Middle frontal gyrus (tissue), 1 donor: ENCODE measurements around the gene RELL1.

Source experiments
- DNase-seq: peaks from one replicate; pipeline ENCODE4 v3.0.0-alpha.2; 2015; ENCODE audit warnings: low spot score; ENCODE audit errors: extremely low spot score

RELL1 gene

DNA sequence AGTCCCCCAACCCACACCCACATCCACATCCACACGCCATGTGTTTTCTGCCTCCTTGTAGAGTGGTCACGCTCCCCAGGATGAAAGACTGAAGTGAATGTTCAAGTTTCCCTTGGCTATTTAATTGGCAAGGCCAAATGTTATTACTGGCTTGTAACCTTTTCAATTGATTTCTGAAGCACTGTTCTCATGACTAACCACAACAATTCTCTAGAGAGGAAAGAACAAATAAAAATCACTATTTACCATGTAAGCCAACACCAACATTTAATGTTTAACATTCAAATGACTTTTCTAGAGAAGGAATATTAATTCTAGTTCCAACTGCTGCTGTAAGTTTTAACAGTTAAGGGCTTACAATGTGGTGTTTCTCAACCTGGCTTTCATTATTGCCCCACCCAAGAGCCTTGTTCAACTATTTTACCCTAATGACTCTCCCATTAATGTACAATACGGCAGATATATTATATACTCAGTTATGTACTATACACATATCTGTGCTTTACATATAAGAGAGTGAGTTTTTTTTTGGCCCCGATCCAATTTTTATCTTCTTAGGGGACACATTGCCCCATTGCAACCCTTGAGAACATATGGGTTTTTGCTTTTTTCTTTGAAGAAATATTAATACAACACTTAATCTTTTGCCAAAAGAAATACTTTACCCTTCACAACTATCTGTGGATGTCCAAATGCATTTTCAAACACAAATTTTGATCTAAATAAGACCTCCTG lies 46.5 kb downstream of the RELL1 start:
- no peak for DNase-seq

DNA sequence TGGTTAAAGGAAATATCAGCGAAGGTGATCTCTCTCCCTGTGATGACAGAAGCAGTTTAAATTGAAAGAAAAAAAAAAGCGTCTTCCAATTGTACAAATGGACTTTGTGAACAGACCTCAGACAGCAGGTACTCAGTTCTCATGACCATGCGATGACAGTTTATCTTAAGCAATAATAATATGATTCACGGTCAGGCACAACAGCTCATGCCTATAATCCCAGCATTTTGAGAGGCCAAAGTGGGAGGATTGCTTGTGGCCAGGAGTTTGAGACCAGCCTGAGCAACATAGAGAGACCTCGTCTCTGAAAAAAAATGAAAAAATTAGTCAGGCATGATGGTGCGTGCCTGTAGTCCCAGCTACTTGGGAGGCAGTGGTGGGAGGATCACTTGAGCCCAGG lies 51.0 kb downstream of the RELL1 start:
- no peak for DNase-seq

DNA sequence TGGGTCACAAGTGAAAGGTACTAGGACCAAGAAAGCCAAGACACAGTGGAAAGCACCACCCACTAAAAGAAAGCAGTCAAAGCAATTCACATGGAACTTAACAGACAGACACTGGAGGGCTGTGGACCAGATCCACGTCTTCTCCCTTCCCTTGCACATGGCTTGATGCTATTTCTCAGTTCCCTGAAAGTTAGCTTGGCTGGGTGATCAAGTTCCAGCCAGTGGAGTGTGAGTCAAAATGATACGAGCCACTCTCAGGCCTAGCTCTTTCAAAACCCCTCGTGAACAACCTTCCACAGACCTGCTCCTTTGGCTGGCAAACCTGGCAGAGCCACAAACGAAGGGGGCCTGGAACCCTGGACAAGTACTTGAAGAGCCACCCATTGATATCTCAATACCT lies 52.0 kb downstream of the RELL1 start:
- no peak for DNase-seq

DNA sequence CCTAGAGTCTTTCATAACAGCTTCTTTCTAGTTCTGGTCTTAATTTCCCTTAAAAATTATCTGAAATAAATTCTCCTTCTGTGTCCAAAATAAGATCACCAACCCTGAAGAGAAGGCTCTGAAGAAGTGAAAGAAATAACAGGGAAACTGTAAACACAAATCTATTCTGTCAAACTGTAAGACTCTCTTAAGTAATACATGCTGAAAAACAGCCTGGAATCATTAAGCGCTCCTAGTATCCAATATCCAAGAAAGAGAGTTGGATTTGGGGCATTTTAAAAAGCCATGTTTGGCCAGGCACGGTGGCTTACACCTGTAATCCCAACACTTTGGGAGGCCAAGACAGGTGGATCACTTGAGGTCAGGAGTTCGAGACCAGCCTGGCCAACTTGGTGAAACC lies 53.3 kb downstream of the RELL1 start:
- no peak for DNase-seq

DNA sequence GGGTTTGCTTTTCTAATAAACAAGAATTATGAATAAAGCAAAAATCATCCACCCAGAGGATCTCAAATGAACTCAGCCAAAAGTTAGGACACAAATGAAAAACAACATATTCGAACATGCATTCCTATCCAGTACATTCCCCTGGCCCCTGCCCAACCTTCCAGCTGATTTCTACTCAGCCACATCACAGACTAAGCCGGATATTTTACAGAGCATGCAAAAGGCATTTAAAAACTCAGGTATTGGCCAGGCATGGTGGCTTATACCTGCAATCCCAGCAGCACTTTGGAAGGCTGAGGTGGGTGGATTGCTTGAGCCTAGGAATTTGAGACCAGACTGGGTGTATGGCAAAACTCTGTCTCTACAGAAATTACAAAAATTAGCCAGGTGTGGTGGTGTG lies 54.6 kb downstream of the RELL1 start:
- DNase-seq, result no peak

DNA sequence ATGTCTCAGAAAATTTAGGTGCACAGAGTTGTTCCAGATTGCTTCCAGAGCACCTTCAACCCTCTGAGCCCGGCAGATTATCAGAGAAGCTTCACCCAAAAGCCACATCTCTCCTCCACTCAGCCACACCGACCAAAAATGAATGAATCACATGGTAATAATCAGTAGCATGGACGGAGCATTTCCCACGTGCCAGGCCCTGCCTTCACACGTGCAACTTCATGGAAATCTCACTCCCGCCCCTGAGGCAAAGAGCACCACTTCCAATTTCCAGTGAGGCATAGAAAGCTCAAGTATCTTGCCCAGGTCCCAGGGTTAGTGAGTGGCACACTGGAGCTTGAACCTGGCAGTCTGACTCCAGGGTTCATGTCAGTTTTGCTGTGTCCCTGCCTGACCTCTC lies 56.5 kb downstream of the RELL1 start:
- no peak for DNase-seq

DNA sequence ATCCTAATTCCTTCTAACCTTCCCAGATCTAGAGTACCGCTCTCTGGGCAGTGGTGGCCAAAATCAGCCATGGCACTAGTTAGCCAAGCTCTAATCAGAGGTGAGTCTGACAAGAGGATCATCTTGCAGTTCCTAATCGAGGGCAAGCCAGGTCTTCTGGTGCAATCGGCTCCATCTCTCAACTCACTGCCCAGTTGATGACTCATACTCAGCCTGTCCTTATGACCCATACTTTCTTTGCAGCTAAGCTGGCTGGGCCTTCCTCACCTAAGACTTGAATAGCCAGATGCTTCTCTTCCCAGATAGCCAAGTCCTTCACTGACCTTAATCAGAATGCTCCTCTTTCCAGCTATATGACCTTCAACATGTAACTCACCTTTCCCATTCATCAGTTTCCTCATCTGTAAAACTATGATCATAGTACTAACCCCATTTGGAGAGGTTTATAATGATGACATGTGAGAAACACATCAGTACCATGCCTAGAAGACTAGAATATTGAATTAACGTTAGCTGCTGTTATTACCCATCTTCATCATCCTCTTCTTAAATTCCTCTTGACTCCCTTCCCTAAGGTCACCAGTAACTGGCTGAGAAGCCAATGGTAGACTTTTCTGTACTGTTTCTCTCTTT lies 57.1 kb downstream of the RELL1 start:
- no peak for DNase-seq

DNA sequence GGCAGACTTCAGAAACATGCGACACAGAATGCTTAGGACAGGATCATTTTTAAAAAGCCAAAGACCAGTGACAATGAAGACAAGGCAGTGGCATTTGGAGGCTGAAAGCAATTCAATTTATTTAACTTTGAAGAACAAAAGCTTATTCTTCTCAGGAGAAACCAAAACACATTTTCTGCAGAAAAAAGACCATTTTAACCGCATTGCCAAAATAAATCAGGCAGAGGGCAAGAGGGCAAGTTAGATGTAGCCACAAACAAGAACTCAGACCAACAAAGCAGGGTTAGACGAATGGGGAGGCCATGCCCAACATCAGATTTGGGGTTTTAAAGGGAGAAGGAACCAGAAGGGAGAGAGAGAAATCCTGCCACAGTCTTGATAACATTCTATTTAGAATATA lies 58.9 kb downstream of the RELL1 start:
- no peak for DNase-seq

DNA sequence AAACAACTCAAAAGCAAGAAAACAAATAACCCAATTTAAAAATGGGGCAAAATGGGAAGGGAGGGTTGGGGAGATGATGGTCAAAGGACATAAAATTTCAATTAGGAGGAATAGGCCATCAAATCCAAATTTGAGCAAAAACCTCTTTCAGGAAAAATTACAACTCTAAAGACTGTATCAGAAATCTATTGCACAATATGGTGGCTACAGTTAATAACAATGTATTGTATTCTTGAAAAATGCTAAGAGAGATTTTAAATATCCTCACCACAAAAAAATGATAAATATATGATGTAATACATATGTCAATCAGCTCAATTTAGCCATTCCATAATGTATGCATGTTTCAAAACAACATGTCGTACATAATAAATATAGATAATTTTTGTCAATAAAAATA lies 60.7 kb downstream of the RELL1 start:
- no peak for DNase-seq

DNA sequence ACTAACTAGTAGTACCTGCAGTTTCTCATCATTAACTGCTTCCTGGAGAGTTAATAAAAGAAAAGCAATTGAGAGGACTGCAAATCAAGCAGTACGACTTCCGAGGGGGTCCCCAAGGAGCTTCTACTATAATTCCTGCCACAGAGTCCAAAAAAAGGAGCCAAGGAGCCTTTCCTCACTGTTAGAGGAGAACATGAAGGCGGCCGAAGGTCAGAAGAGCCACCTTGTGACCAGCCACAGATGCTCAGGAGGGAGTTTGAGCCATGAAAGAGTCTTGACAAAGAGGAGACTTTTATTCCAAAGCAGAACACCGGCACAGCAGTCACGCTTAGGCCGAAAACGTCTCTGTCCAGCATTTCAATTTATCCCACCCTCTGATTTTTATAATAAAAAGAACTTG lies 62.2 kb downstream of the RELL1 start:
- DNase-seq, result no peak

DNA sequence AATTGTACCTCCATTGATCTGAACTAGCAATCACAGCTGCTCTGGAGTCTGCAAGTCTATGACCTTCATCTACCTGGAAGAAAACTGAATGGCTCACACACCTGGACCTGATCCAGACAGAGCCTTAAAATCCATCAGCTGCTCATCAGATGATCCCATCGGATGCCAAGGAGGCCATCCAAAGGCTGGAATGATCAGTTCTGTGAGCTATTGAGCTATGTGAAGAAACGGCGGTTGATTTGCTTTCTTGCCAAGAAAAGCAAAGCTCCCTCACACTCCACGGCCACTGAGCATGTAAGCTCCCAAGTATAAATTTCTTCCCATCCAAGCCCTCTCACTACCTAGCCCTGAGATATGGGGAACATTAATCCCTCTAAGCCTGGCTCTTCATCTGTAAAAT lies 63.1 kb downstream of the RELL1 start:
- DNase-seq, result no peak

DNA sequence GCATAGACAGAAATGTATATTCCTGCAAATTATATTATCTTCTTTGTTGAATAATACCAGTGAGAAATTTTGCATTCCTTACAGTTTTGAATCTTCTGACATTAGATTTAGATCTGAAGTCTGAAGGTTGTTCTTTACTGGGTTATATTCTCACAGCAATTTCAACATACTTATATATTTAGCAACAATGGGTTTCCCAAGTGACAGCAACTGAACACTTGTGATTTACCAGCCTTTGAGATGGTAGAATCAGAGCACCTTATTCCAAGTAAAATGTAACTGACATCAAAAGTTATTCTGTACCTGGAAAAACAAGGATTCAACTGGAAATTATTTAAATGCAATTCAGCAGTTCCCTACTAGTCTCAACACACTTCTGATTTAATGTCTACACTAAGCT lies 66.0 kb downstream of the RELL1 start:
- no peak for DNase-seq

DNA sequence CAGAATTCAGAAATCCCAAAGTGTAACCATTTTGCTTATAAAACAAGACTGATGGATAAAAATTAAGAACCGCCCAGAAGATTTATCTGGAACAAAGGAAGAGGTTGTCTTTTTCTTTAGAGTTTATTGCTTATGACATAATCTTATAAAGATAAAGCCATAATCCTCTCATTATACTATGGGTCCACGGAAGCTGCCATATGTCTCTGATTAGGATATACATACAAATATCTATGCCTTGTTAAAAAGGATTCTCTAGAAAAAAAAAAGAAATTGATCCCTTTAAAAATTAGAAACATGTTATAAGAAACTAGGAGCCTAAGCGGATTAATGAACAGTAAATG lies 70.5 kb downstream of the RELL1 start:
- DNase-seq, result no peak

DNA sequence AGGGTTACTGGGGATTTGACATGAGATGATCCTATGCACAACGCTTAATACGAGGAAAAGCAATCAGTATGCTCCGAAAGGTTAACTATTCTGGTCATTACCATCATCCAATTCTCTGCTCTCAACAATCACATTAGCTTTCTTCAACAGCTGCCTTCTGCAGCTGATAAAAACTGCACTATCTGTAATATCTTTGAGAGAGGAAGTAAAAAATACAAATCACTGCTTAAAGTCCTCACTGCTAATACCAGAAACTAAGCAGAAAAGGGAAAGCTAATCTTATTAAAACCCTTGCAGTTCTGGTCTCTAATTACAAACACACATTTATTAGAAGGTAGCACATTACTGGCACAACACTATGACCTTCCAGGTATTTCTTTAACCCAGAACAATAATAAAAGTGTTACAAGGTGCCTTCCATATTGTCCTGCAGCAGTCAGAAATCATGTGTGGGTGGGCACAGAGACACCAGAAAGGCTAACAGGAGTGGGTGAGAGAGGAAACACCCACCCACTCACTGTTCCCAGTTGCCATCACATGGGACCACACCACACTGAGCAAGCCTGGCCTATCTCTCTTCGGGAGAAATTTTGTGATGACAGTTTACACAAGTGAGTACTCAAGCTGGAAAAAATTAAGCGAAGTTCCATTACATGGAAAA lies 71.0 kb downstream of the RELL1 start:
- no peak for DNase-seq

DNA sequence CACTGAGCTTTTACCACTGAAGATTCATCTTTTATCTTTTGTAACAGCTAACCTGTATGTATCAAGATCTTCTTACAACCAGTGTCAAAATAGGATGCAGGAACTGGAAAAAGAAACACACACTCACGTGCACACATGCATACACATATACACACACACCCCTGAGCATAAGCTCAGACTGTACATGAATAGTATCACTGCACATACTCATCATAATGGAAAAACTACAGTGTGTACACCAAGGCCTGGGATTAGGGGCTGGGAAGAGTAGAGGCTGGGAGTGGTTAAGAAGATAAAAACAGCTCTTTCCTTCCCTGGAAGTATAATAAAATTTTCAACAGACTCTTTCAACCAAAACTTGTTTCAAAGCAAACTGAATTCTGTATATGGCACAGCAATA lies 73.4 kb downstream of the RELL1 start:
- DNase-seq, result no peak

DNA sequence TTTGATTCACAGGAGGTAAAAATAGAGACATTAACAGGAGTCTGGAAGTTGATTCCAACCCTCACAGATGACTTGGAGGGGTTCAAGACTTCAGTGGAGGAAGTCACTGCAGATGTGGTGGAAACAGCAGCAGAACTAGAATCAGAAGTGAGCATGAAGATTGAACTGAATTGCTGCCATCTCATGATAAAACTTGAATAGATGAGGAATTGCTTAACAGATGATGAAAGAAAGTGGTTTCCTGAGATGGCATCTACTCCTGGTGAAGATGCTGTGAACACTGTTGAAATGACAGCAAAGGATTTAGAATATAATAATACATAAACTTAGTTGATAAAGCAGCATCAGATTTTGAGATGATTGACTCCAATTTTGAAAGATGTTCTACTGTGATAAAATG lies 76.5 kb downstream of the RELL1 start:
- DNase-seq, result no peak

DNA sequence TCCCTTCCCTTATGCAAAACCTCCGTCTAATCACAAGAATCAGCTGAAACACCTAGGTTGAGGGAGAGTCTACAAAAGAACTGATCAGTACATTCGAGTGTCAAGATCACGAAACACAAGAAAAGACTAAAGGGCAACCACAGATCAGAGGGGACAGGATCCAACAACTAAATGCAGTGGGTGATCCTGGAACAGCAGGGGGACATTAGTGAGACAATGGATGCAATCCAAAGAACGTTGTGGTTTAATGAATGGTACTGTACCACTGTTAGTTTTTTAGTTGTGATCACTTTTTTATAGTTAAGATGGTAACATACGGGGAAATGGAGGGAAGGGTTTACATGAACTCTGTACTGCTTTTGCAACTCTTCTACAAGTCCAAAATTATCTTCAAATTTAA lies 79.2 kb downstream of the RELL1 start:
- no peak for DNase-seq

DNA sequence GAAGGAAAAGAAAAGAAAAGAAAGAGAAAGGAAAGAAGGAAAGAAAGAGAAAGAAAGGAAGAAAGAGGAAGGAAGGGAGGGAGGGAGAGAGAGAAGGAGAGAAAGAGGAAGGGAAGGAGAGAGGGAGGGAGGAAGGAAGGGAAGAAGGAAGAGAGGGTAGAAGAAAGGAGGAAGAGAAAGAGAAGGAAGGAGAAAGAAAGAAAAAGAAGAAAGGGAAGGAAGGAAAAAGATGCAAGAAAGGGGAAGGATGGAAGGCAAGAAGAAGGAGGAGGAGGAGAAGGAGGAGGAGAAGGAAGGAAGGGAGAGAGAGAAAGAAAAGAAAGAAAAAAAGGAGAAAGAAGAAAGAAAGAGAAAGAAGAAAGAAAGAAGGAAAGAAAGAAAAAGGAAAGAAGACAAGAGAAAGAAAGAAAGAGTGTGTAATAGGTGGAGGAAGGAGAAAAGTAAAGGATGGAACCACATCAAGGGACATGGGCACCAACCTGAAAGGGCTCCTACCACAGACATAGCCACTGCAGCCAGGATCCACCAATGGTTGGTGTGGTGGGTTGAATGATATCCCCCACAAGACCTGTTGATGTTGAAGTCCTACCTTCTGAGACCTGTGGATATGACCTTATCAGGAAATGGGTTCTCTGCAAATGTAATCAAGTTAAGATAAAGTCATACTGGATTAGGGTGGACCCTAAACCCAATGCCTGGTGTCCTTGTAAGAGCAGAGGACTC lies 80.2 kb downstream of the RELL1 start:
- no peak for DNase-seq

DNA sequence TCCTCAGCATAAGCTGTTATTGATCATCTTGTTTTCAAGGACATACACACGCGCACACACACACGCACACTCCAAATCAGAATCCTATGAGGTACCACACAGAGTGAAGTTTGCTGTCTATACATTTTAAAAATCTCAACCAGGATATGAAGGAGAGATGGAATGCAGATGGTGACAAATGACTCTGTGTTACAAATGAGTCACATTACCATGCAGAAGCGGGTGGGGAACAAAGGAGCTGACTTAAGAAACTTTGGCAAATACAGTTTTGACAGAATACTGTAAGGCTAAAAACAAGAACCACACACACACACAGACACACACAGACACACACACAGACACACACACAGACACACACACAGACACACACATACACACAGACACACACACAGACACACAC lies 81.7 kb downstream of the RELL1 start:
- no peak for DNase-seq

DNA sequence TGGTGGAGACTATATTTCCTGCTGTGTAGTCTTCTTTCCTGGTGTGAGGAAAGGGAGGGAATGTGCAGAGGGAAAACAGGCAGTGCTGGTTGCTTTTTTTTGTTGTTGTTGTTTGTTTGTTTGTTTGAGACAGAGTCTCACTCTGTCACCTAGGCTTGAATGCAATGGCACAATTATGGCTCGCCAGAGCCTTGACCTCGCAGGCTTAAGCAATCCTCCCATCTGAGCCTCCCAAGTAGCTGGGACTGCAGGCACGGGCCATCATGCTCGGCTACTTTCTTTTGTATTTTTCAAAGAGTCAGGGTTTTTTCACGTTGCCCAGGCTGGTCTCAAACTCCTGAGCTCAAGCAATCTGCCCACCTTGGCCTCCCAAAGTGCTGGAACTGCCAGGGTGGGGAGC lies 82.5 kb downstream of the RELL1 start:
- no peak for DNase-seq

DNA sequence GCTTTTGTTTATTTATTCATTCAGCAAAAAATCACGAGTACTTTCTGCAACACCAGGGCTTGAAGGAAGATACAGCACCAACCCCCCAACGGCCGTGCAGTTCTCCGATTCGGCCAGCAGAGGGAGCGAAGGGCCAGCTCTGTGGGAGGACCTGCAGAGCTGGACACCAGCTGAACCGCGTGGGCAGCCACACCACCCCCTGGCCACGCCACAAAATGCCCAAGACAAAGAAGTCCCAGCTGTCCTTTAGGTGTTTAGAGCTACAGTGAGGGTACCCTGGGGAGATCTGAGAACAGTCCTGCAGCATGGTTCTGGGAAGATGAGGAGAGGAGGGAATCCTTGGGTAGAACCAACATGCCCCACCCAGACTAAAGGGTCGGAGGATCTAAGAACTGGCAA lies 83.1 kb downstream of the RELL1 start:
- DNase-seq, result peak; percentile 62

DNA sequence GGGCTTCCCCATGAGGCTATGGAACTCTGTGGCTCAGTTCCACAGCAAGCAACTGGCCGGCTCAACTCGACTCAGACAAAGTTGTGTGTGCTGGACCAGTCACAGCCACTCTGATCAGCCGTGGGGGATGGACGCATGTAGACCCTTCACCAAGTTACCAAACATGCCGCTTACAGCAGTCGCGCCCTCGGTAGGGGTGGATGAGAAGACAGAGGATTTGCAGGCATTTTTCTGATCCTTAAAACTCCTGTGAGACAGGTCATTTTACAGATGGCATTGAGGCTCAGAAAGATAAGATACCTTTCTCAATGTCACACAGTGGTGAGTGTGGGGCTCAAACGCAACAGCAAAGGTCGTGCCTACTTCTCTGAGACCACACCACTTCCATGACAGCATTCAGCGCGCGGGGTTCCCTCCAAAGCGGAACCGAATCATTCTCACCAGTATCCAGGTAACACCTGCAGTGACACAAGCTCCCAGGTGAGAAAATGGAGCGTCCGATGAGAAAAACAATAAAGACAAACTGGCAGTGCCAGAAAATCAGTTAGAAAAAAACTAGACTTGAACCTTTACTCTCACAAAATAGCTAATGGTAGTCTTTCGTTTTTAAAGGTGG lies 83.6 kb downstream of the RELL1 start:
- no peak for DNase-seq
